ENCODE data around the gene SFTA2.
A peak's percentile ranks its signal among the peaks of the same experiment; 100 is the strongest.
"Not testable (repeated sequence)": the region's sequence is repeated elsewhere in the genome, so short reads cannot be mapped to it uniquely, and the experiment has no call there.

SFTA2 gene

DNA sequence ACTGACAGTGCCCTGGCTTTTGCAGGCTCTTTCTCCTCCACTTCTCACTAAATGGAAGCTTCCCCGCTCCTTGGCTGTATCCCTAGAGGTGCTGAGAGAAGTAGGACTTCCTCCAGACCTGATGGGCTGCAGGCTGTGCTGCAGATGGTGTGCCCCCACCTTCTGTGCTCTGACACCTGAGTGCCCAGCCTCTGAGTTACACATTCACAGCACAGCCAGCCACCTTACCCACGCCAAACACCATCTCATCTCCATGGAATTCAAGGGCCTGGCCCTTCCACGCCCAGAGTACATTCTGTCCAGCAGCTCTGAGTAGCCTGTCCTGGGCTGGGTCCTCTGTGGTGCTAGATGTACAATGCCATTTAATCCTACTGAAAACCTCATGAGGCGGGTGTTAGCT is 5.3 kb downstream of the SFTA2 start:
- peak; percentile 40 for DNase-seq (ENCODE audit: low read depth, low spot score)
- TF ChIP-seq, protein P1, sequence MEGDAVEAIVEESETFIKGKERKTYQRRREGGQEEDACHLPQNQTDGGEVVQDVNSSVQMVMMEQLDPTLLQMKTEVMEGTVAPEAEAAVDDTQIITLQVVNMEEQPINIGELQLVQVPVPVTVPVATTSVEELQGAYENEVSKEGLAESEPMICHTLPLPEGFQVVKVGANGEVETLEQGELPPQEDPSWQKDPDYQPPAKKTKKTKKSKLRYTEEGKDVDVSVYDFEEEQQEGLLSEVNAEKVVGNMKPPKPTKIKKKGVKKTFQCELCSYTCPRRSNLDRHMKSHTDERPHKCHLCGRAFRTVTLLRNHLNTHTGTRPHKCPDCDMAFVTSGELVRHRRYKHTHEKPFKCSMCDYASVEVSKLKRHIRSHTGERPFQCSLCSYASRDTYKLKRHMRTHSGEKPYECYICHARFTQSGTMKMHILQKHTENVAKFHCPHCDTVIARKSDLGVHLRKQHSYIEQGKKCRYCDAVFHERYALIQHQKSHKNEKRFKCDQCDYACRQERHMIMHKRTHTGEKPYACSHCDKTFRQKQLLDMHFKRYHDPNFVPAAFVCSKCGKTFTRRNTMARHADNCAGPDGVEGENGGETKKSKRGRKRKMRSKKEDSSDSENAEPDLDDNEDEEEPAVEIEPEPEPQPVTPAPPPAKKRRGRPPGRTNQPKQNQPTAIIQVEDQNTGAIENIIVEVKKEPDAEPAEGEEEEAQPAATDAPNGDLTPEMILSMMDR (IDR thresholded peaks at IDR 0.05; ENCODE audit: low read depth, low read length): no peak
- no peak overlapping the region for H3K4me3 ChIP-seq (ENCODE audit: low read depth, low read length)
- in situ Hi-C loops (cut with HindIII; ENCODE audit: low sequenced_read_pairs): no loop called here

DNA sequence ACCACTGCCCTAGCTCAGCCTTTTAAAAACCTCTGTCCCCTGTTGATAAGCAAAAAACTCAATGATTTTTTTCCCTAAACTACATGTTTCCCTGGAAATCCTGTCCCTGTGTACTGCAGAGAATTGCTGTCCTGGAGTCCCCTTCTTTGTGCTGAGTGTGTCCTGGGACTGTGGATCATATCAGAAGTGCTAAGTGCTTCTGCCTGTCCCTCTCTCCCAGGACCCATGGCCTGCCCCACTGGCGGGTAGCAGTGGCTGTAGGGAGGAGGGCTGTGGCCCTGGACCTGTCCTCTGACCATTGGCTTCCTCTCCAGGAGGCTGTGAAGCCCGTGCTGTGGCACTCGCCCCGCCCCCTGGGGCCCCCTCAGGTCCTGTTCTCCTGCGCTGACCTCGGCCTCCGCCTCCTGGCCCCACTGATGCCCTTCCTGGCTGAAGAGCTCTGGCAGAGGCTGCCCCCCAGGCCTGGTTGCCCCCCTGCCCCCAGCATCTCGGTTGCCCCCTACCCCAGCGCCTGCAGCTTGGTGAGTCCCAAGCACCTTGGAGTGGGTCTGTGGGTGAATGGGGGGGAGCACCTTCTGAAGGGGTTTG is 7.8 kb downstream of the SFTA2 start:
- H3K4me3 ChIP-seq (ENCODE audit: low read depth, low read length); in situ Hi-C loops (cut with HindIII; ENCODE audit: low sequenced_read_pairs); DNase-seq (ENCODE audit: low read depth, low spot score): not testable (repeated sequence)

DNA sequence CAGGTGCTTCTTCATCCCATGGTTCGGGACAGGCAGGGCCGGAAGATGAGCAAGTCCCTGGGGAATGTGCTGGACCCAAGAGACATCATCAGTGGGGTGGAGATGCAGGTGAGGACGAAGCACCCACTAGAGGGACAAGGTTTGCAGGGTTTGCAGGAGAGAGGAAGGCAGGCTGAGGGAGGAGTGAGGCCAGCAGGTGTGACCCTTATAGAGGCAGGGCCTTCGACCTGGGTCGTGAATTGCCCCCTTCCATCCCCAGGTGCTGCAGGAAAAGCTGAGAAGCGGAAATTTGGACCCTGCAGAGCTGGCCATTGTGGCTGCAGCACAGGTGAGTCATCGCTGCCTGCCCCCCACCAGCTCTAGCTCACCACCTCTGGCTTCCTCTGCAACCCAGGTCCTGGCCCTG is 9.5 kb downstream of the SFTA2 start:
- DNase-seq (ENCODE audit: low read depth, low spot score): no peak
- TF ChIP-seq, protein P1 (IDR thresholded peaks at IDR 0.05; ENCODE audit: low read depth, low read length): no peak
- in situ Hi-C loops (cut with HindIII; ENCODE audit: low sequenced_read_pairs): no loop called here
- H3K4me3 ChIP-seq (ENCODE audit: low read depth, low read length): no peak overlapping the region

DNA sequence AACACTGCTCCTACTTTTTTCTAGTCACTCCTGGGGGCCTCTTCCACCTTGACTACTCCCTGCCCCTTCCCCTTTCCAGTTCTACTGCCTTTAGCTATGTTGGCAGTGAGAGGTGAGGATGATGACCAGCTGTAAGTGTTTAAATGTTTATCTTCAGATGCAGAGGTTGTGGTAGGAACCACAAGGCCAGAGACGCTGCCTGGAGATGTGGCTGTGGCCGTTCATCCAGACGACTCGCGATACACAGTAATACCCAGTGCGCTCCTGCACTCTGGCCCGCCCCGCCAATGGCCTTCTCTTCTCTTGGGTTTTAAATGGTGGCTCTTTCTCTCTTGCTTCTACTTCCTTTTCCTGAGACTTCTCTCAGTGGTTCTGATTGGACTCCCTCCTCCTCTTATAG is 13.3 kb downstream of the SFTA2 start:
- in situ Hi-C loops (cut with HindIII; ENCODE audit: low sequenced_read_pairs): no loop called here
- TF ChIP-seq, protein P1 (IDR thresholded peaks at IDR 0.05; ENCODE audit: low read depth, low read length): no peak
- H3K4me3 ChIP-seq (ENCODE audit: low read depth, low read length): no peak overlapping the region
- DNase-seq (ENCODE audit: low read depth, low spot score): no peak

DNA sequence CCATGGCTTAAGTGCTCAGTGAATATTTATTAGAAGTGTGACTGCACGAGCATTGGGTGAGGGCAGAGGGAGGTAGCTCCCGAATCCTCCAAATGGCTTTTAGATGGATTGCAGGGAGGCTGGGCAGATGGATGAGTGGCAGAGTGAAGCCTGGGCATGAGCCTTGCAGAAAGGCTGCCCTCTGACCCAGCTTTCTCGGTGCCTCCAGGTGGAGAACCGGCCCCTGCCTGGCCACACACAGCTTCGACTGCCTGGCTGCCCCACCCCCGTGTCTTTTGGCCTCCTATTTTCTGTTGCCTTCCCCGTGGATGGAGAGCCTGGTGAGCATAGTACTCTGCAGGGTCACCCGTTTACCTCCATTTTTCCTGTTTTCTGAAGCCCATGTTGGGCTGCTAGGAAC is 14.5 kb downstream of the SFTA2 start:
- TF ChIP-seq, protein P1 (IDR thresholded peaks at IDR 0.05; ENCODE audit: low read depth, low read length): no peak
- no peak overlapping the region for H3K4me3 ChIP-seq (ENCODE audit: low read depth, low read length)
- no peak for DNase-seq (ENCODE audit: low read depth, low spot score)
- in situ Hi-C loops (cut with HindIII; ENCODE audit: low sequenced_read_pairs): no loop called here

DNA sequence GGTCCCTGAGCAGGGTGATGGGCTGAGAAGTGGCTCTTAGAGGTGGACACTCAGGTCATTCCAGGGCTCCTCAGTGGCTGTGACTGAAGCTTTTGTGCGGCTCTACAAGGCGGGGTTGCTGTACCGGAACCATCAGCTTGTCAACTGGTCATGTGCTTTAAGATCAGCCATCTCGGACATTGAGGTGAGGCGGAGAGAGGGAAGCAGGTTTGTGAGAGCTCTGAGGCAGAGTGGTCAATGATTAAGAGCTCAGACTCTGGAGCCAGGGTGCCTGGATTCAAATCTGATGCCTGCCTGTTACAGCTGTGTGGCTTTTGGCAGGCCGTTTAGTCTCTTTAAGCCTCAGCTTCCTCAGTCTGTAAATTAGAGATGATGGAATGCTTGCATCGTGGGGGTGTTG is 14.9 kb downstream of the SFTA2 start:
- in situ Hi-C loops (cut with HindIII; ENCODE audit: low sequenced_read_pairs): no loop called here
- H3K4me3 ChIP-seq (ENCODE audit: low read depth, low read length): no peak overlapping the region
- no peak for DNase-seq (ENCODE audit: low read depth, low spot score)
- TF ChIP-seq, protein P1 (IDR thresholded peaks at IDR 0.05; ENCODE audit: low read depth, low read length): no peak

DNA sequence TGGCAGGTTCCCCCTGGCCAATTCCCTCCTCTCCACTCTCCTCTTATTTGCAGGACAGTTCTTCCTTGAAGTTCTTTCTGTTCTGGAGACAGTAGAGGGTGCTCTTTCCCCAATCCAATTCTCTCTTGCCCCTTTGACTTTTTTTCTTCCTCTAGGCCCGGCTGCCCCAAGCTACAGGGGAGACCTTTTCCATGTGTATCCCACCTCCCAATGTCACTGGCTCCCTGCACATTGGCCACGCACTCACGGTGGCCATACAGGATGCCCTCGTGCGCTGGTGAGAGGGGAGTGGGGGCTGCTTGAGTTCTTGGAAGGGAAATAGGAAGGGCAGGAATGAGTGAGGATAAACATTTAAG is 16.4 kb downstream of the SFTA2 start:
- H3K4me3 ChIP-seq (ENCODE audit: low read depth, low read length): no peak overlapping the region
- DNase-seq (ENCODE audit: low read depth, low spot score): peak; percentile 71
- in situ Hi-C loops (cut with HindIII; ENCODE audit: low sequenced_read_pairs): no loop called here
- TF ChIP-seq, protein P1 (IDR thresholded peaks at IDR 0.05; ENCODE audit: low read depth, low read length): peak; percentile 76

All from astrocyte of the spinal cord (primary cell).